Measurements from ENCODE around the gene ATP1B4. TPM values are rescaled to one million over a fixed set of nuclear protein-coding genes. Genes with fewer than 3 reads are reported as not detected.

Gene ATP1B4
- total RNA-seq (2022; extraction: Qiagen RNA extraction; ENCODE audit: low read depth) = 0.03 TPM in 1 of 5 replicates, not detected in the others

GRCh38 chrX:120361764-120362305 is at the start of gene ATP1B4:
ATP1B4 (plus strand) TSS chrX:120362089; CDS start chrX:120362169, 80 bp downstream.

Other genes starting within 250 kb of the ATP1B4 start
- not detected in 5 replicates for gene RHOXF1, start 246.2 kb upstream of the ATP1B4 start, total RNA-seq (2022; extraction: Qiagen RNA extraction; ENCODE audit: low read depth)
- not detected in 5 replicates for gene RHOXF2, start 203.5 kb upstream of the ATP1B4 start, total RNA-seq (2022; extraction: Qiagen RNA extraction; ENCODE audit: low read depth)
- 7.3 to 12.8 TPM (median 11.2 TPM) in 5 replicates for gene ZBTB33, start 111.3 kb upstream of the ATP1B4 start, total RNA-seq (2022; extraction: Qiagen RNA extraction; ENCODE audit: low read depth)
- gene TMEM255A, start 50.6 kb upstream of the ATP1B4 start, total RNA-seq (2022; extraction: Qiagen RNA extraction; ENCODE audit: low read depth) = 0.27 to 0.49 TPM (median 0.42 TPM) in 5 replicates
- 83.4 to 104 TPM (median 99.7 TPM) in 5 replicates for gene LAMP2, start 107.2 kb downstream of the ATP1B4 start, total RNA-seq (2022; extraction: Qiagen RNA extraction; ENCODE audit: low read depth)
- gene CUL4B, start 198.9 kb downstream of the ATP1B4 start, total RNA-seq (2022; extraction: Qiagen RNA extraction; ENCODE audit: low read depth) = 30.0 to 46.0 TPM (median 42.1 TPM) in 5 replicates
- 92.7 to 106 TPM (median 97.8 TPM) in 5 replicates for gene MCTS1, start 242.0 kb downstream of the ATP1B4 start, total RNA-seq (2022; extraction: Qiagen RNA extraction; ENCODE audit: low read depth)